Right atrium auricular region (tissue), 2 donors: ENCODE results near the gene PREPL. TPM values are rescaled to one million over a fixed set of nuclear protein-coding genes. Genes with fewer than 3 reads are reported as not detected.

Experiments used
- DNase-seq: peaks from one replicate; pipeline ENCODE4 v3.0.0-alpha.2; 2019; ENCODE audit warnings: low spot score
- H3K27ac ChIP-seq, 2 donors: fragments of 200-600 bp; sonication (generic); 1 replicate in 1 of 2; 2 replicates in 1 of 2; pipeline ENCODE4 v1.5.1; 2016 to 2019
- H3K27me3 ChIP-seq, 2 donors: fragments of 200-600 bp; sonication (generic); one replicate each; pipeline versions ENCODE4 v1.5.1 to v1.6.0; 2017 to 2019
- H3K36me3 ChIP-seq: fragments of 200-600 bp; sonication (generic); one replicate; pipeline ENCODE4 v1.5.1; 2016
- H3K4me1 ChIP-seq, 2 donors: fragments of 200-600 bp; sonication (generic); one replicate each; pipeline versions ENCODE4 v1.5.1 to v1.6.0; 2017 to 2019
- H3K4me3 ChIP-seq, 2 donors: fragments of 200-600 bp; sonication (generic); 1 replicate in 1 of 2; 2 replicates in 1 of 2; pipeline ENCODE4 v1.5.1; 2017 to 2019; ENCODE audit warnings: mild to moderate bottlenecking in 1 of 2, moderate library complexity in 1 of 2
- H3K9me3 ChIP-seq, 2 donors: fragments of 200-600 bp; sonication (generic); one replicate each; pipeline ENCODE4 v1.5.1; 2019
- CTCF ChIP-seq, 2 donors: fragments of 200-600 bp; sonication (generic); IDR thresholded peaks; one replicate each; pipeline ENCODE4 v1.5.1; 2019; ENCODE audit warnings: antibody characterized with exemption in 2 of 2
- total RNA-seq, 2 donors: library from RNA; depleted of rRNA; stranded (reverse); fragments of >200 nt; gene quantifications; one replicate each; pipeline ENCODE4 v1.1.0, GENCODE V29; 2016

The PREPL gene
- total RNA-seq, result 10 to 100 TPM; 71.5 to 98.5 TPM

- TF ChIP-seq CTCF (IDR thresholded peaks at IDR 0.05), result no peak
- peaks cover 0 to 38% of the 10 kb centered on the region in 2 donors for H3K4me1 ChIP-seq
- H3K36me3 ChIP-seq, result no peaks in the 10 kb centered on the region
These were observed at the start of gene PREPL, which contains the start of gene CAMKMT for GRCh38 chr2:44361330-44362206. TSS of gene PREPL (minus strand) at chr2:44361494. CDS start at chr2:44346342, 15,152 bp downstream. TSS of gene CAMKMT (plus strand) at chr2:44361947.

DNA sequence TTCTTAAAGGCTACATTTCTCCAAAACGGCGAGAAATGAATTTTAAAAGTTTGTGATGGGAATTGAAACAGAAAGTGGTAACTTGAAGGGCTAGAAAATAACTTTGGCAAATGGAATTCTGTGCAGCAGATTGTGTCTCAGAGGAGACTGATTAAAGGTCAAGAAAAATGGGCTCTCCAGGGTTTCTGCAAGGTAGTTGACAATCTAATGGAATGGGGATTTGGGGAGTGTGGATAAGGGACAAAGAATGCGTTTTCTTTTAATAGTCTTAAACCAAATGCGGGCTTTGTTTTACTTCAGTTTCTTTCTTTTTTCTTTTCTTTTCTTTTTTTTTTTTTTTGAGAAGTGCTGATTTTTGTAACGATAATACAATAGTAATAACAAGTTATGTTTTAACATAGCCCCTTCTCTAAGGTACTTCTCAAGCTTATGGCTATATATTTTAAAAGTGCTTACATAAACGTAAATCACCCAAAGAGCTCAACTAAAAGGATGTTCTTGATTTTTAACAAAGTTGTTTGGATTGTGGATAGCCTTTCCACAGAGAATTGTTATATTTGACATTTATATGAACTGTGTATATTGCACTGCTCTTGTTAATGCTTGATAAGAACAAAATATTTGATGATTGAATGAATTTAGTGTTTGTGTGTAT is 37.1 kb upstream of the PREPL start:
- Histone ChIP-seq H3K4me3 (no peak overlapping the region), H3K27ac (no peak overlapping the region), H3K36me3 (no peaks in the 10 kb centered on the region), H3K9me3 (no peaks in the 10 kb centered on the region), H3K4me1 (no peaks in the 10 kb centered on the region), H3K27me3 (no peaks in the 10 kb centered on the region)
- no peak for TF ChIP-seq CTCF (IDR thresholded peaks at IDR 0.05)
- DNase-seq, result no peak

More at GRCh38 chr2:44361330-44362206, at the start of gene PREPL, which contains the start of gene CAMKMT:
- Histone ChIP-seq H3K27ac (peak within 1 kb of the TSS; percentile 96 to 97), H3K4me3 (peak within 1 kb of the TSS; percentile 89 to 97), H3K27me3 (no peaks in the 10 kb centered on the region), H3K9me3 (no peaks in the 10 kb centered on the region)
- peak; percentile 99 for DNase-seq

DNA sequence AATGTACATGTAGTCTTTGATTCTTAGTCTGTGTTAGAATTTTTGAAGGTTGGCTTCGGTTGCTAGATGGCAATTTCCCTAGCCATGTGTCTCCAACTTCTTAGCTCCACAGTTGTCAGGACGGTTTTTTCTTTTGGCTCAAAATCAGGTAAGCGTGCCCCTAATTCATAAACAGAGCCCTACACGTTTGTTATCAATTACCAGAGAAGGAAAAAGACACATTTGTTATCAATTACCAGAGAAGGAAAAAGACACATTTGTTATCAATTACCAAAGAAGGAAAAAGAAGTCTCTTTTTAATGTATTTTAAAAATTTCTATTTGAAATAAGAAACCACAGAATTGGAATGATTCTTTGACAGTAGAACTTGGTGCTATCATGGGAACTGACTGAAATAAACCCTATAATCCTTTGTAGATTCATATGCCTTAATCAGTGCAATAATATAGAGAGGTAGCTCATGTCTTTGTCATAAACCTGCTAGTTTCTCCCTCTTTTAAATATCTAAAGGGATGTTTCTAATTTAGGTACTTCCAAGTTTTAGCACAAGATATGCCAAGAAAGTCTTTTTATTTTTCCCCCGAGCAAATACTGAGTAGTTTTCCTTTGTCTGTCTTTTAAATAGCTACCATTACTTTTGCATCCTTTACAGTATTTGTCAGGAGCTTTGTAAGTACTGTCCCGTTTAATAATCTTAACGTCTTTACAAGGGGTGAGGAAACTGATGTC is 36.3 kb upstream of the PREPL start:
- H3K27ac ChIP-seq, result no peak overlapping the region
- H3K4me3 ChIP-seq, result no peak overlapping the region
- no peaks in the 10 kb centered on the region for H3K36me3 ChIP-seq
- no peaks in the 10 kb centered on the region for H3K9me3 ChIP-seq
- H3K4me1 ChIP-seq, result no peaks in the 10 kb centered on the region
- DNase-seq, result no peak
- H3K27me3 ChIP-seq, result no peaks in the 10 kb centered on the region
- no peak for TF ChIP-seq CTCF (IDR thresholded peaks at IDR 0.05)

DNA sequence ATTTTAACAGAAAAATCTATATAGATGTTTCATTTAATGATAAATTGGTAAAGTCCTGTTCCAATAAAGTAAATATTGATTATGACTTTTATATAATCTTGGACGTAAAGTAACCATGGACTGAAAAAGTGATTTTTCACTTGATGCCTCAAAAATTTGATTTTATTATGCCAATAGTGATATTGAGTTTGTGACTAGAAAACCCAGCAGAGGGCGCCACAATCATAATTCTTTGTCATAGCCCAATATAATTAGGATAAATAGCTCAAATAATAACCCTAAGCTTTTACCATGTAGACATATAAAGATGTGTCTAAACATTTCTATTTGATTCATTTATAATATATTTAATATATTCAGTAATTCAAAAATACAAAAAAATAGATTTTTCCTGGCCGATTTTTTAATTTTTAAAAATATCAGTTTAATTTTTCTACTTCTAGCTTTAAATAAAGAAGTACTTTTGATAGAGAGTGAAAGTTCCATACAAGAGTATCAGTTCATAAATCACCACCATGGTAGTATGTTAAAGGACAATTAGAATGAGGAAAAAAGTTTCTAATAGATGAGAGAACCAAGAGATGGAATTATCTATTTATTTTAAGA is 31.1 kb upstream of the PREPL start:
- Histone ChIP-seq H3K4me3 (no peak overlapping the region), H3K9me3 (no peaks in the 10 kb centered on the region), H3K27me3 (no peaks in the 10 kb centered on the region), H3K27ac (no peak overlapping the region), H3K4me1 (no peaks in the 10 kb centered on the region), H3K36me3 (no peaks in the 10 kb centered on the region)
- DNase-seq, result no peak
- TF ChIP-seq CTCF (IDR thresholded peaks at IDR 0.05), result peak; percentile 36 to 66

DNA sequence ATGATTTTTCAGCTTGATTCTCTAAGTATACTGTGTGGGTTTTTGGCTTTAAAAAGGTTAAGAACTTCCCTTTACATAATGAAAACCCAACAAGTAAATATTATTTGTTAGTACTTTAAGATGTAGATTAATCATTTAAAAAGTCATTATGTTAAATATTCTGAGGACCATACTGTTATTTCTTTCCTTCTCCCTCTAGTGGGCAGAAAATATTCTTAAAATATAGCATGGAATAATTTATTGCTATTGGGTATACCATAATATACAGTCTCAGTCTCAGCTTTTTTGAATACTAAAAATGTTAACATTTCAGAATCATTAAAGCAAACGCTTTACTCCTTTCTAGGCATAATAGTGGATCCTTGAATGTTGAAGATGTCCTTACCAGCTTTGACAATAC is 28.6 kb upstream of the PREPL start:
- Histone ChIP-seq H3K36me3 (no peaks in the 10 kb centered on the region), H3K4me1 (no peaks in the 10 kb centered on the region), H3K4me3 (no peak overlapping the region), H3K27me3 (no peaks in the 10 kb centered on the region), H3K27ac (no peak overlapping the region), H3K9me3 (no peaks in the 10 kb centered on the region)
- no peak for DNase-seq
- TF ChIP-seq CTCF (IDR thresholded peaks at IDR 0.05), result peak in 1 of 2 donors; percentile 42
